GM12864 (cell line): ENCODE measurements around the gene SCNN1B.

Experiments used
- DNase-seq: peaks from one replicate; pipeline ENCODE4 v3.0.0-alpha.2; 2011; ENCODE audit warnings: low read depth
- H3K4me3 ChIP-seq: 2 replicates; pipeline ENCODE4 v1.5.1; 2011; ENCODE audit warnings: mild to moderate bottlenecking, low read depth, low read length, control low read depth
- CTCF ChIP-seq: IDR thresholded peaks from 2 replicates; pipeline ENCODE4 v1.5.1; 2011; ENCODE audit warnings: low read depth, mild to moderate bottlenecking, moderate library complexity, low read length, control low read depth, inconsistent platforms; ENCODE audit errors: missing control alignments

SCNN1B gene

GRCh38 chr16:23406024-23406423 is 103.9 kb downstream of the SCNN1B start:
- no peak for DNase-seq
- H3K4me3 ChIP-seq, result no peak overlapping the region
- TF ChIP-seq CTCF, result no peak

GRCh38 chr16:23406546-23407240 is 104.6 kb downstream of the SCNN1B start:
- DNase-seq, result no peak
- no peak overlapping the region for H3K4me3 ChIP-seq
- no peak for TF ChIP-seq CTCF

- no peak overlapping the region for H3K4me3 ChIP-seq
- no peak for TF ChIP-seq CTCF
- no peak for DNase-seq
Observed at GRCh38 chr16:23407436-23408127, 105.5 kb downstream of the SCNN1B start.

- no peak overlapping the region for H3K4me3 ChIP-seq
- DNase-seq, result no peak
- no peak for TF ChIP-seq CTCF
Observed at GRCh38 chr16:23408242-23408822, 106.2 kb downstream of the SCNN1B start.

GRCh38 chr16:23408823-23409298 is 106.8 kb downstream of the SCNN1B start:
- H3K4me3 ChIP-seq, result no peak overlapping the region
- TF ChIP-seq CTCF, result no peak
- no peak for DNase-seq

- no peak for TF ChIP-seq CTCF
- no peak for DNase-seq
- H3K4me3 ChIP-seq, result no peak overlapping the region
Observed at GRCh38 chr16:23409522-23409921, 107.4 kb downstream of the SCNN1B start.
